Right forelimb (tissue), 1 donor: ENCODE measurements around the gene SH3TC1.
A peak's percentile ranks its signal among the peaks of the same experiment; 100 is the strongest.

ENCODE experiments used
- DNase-seq: peaks from one replicate; pipeline ENCODE4 v3.0.0-alpha.2; 2018

SH3TC1 gene

DNA sequence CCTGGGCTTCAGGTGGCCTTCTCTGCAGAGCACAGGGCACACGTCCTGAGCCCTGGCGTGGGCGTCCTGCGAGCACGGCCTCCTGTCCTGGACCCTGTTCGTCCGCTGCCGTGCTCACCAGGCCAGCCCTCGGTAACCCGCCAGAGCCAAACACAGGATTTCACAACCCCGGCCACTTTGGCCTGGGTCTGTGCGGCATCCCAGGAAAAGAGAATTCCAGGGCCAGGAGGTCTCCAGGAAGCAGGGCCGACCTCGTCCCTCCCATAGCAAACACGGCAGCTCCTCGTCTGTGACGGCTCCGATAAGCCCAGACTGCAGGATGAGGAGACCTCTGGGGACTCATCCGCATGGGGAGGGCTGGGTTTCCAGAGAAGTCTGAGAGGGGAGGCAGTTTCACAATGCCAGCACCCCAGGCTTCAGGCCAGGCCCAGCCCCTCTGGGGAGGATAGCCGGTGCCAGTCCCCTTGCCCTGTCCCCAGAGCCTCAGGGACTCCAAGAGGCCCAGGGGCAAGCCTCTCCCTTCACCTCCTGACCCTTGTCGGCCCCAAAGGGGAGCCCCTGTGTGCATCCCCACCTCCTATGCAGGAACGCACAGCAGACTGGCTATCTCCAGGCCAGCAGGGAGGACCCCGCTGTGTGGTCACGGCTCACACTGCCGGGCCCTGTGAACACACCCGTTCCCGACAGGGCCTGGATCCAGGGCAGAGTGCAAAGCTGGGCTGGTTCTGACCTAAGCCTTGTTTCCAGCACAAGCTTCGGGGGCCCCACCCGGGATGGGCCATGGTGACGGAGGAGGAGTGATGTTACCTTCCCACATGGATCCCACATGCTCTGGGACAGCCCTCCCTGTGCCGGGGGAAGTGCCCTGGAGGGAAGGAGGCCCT is 48.2 kb downstream of the SH3TC1 start:
- DNase-seq: no peak

GRCh38 chr4:8248091-8248490 is 49.0 kb downstream of the SH3TC1 start:
- DNase-seq: no peak

- no peak for DNase-seq
Observed at GRCh38 chr4:8250227-8250626, 51.1 kb downstream of the SH3TC1 start.

- no peak for DNase-seq
Observed at GRCh38 chr4:8250637-8251036, 51.5 kb downstream of the SH3TC1 start.

GRCh38 chr4:8251110-8251883 is 52.2 kb downstream of the SH3TC1 start:
- DNase-seq: no peak

DNA sequence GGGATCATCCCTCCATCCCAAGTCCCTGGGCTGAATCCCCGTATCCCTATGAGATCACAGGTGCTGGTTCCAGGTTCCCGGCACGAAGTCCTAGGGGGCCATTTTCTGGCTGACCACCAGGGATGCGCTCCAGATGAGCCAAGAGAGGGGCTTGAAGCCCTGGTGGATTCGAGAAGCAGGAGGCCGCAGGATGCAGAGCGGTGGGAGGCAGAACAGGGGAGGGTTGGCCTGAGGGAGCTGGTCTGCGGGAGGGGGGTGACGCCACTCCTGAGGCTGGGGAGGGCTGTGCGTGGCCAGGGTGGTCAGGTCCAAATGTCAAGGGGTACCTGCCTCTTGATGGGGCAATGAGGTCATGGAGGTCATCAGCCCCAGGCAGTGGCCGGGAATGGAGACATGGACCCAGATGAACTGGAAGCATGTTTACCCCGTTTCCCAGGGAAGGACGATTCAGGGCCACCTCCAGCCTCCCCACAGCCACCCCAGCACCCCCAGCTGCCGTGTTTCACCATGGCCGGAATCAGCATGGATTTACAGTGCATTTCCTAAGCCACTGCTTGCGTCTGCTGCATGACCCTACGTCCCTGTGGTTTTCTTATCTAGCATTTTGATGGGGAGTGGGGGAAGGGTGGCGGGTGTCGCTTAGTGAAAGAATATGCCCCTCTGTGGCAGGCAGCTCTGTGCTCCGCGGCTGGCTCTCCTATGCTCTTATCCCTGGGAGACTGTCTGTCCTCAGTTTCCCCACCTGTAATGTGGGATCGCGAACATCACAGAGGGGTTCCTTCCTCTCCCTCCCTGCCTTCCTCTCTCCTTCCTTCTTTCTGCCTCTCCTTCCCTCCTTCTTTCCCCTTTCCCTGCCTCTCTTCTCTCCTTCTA is 53.4 kb downstream of the SH3TC1 start:
- DNase-seq: no peak

GRCh38 chr4:8254076-8254475 is 55.0 kb downstream of the SH3TC1 start:
- DNase-seq: no peak

- peak; percentile 78 for DNase-seq
Observed at GRCh38 chr4:8255698-8256441, 56.8 kb downstream of the SH3TC1 start.

DNA sequence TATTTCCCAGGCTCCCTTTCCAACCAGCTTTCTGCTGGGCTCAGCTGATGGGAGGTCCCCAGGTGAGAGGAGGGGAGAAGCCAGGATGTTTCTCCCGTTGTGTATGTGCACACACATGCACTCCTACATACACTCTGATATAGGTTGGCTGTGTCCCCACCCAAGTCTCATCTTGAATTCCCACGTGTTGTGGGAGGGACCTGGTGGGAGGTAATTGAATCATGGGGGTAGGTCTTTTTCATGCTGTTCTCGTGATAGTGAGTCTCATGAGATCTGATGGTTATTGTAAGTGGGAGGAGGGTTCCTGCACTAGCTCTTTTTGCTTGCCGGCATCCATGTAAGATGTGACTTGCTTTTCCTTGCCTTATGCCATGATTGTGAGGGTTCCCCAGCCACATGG is 58.8 kb downstream of the SH3TC1 start:
- no peak for DNase-seq

DNA sequence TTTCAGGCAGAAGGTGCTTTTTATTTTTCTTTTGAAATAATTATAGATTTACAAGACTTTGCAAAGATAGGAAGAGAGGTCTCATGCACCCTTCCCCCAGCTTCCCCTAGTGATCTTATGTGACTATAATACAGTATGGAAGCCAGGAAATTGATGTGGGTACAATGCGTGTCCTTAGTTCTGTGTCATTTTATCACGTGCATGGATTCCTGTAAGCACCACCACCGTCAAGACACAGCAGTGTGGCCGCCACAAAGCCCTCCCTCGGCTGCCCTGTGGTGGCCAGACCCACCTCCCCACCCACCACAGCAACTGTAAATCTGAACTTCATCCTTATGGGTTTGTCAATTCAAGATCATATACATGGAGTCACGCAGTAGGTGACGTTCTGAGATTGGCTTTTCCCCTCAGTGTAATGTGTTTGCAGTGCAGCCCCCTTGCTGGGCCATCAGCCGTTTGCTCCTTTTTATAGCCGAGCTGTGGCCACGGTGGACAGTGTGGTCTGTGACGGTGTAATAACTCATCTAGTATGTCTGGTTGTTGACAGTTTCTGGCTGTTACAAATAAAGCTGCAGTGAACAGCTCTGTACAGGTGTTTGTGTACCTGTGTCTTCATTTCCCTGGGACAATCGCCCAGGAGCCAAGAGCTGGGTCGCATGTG is 59.6 kb downstream of the SH3TC1 start:
- DNase-seq: no peak

DNA sequence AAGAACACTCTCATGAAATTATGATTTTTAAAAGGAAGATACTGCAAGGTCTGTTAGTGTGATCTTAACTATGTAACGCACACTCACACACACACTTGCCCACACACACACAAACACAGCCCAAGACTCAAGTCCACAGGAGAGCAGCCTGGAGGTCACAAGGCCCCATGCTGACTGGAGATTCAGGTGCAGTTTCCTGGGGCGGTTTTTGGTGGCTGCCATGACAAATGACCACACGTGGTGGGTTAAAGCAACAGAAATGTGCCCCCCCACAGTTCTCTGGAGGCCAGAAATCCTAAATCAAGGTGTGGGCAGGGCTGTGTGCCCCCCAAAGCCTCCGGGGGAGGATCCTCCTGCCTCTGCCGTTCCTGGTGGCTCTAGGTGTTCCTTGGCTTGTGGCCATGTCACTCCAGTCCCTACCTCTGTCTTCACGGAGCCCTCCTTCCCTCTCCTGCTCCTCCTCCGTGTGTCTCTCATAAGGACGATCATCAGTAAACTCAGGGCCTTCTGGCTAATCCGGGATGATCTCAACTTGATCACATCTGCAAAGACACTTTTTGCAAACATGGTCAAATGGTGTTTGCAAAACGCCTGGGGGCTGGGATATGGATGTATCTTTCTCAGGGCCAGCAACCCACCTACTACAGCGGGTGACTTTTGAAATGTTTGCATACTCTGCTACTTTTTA is 60.8 kb downstream of the SH3TC1 start:
- no peak for DNase-seq

DNA sequence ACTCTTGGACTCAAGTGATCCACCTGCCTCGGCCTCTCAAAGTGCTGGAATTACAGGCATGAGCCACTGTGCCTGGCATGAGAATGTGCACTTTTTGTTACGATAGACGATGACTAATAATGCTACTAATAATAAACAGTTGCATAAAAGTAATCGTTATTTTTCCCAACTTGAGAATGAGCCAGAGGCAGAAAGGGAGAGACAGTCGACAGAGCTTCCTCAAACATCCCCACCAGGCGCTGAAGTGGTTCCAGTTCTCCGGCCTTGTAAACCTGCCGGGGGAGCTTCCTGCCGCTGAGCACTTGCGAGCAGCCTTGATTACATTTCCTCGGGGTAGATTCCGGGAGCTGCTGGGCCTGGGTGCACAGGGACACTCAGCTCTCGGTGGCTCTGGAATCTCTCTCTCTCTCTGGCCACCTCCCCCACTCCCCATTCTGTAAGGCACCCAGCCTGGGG is 61.6 kb downstream of the SH3TC1 start:
- no peak for DNase-seq

GRCh38 chr4:8261851-8262535 is 62.9 kb downstream of the SH3TC1 start:
- peak; percentile 73 for DNase-seq

- DNase-seq: no peak
Observed at GRCh38 chr4:8262637-8263322, 63.7 kb downstream of the SH3TC1 start.

DNA sequence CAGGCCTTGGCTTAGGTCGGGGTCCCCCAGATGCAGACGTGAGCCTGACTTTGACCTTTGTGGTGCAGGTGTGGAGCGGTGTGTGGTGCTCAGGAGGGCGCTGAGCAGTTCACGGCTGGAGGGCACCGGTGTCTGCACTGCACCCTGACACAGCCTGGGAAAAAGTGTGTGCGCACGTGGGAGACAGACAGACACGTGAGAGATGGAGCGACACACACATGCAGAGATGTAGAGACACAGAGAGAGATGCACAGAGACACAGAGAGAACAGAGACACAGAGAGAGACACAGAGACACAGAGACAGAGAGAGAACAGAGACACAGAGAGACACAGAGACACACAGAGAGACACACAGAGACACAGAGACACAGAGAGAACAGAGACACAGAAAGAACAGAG is 64.3 kb downstream of the SH3TC1 start:
- no peak for DNase-seq

GRCh38 chr4:8264106-8264505 is 65.0 kb downstream of the SH3TC1 start:
- no peak for DNase-seq

GRCh38 chr4:8265171-8265929 is 66.3 kb downstream of the SH3TC1 start:
- DNase-seq: no peak

DNA sequence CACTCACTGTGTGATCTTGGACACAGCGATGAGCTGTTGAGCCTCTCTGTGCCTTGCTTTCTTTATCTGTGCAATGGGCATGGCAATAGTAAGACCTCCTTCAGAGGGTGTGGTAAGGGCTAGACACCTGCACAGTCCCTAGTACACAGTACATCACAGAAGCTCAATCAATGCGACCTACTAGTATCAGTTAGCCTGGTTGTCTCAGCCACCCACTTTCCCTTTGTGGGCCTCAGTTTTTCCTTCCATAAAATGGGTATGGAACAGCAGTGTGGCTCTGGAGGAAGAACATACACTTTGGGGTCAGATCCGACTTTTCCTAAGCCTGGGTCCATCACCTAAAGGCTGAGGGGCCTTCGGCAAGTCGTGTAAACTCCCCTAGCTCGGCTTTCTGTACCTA is 67.0 kb downstream of the SH3TC1 start:
- DNase-seq: no peak

GRCh38 chr4:8266508-8266907 is 67.4 kb downstream of the SH3TC1 start:
- DNase-seq: no peak
